HG02571 (cell line): ENCODE results near the gene GNAZ.

Source experiments
- ATAC-seq: cut with Tn5 transposase; IDR thresholded peaks from one replicate; pipeline ENCODE4 v1.9.1; 2021; ENCODE audit warnings: mild to moderate bottlenecking, moderate library complexity; ENCODE audit not compliant: unreplicated experiment

Gene GNAZ

GRCh38 chr22:23151827-23152226, 81.5 kb downstream of the GNAZ start:
- ATAC-seq = no peak

DNA sequence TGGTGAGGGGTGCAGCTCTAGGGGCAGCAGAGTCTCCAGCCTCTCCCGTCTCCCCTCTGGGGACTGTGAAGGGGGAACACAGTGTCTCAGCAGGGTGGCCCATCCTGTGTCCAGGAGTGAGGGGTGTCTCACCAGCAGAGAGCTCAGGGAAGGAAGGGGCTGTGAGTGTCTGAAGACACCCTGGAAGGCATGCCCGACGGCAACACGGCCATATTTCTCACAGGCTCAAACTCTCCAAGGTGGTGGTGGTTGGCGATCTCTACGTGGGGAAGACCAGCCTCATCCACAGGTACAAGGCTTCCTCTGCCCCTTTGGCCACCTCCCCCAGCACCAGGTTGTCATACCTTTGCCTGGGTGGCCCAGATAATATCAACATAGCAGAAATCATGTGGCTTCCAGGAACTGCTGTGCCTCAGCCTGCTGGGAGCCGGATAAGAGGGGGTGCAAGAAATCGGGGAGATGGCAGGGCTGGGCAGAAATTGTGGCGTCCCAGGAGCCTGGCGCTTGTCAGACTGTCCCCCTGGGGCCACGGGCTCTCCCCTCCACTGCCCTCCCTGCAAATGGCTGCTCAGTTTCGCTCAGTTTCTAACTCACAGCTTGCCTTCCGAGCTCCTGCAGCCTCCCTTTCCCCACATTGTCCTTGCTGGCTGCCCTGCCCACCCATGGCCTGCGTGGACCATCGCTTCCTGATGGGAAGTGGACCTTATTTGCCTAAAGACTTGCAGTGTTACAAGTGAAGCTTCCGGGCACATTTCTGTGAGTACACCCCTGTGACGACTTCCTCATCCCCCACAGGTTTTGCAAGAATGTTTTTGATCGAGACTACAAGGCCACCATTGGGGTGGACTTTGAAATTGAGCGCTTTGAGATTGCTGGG, 82.2 kb downstream of the GNAZ start:
- no peak for ATAC-seq

DNA sequence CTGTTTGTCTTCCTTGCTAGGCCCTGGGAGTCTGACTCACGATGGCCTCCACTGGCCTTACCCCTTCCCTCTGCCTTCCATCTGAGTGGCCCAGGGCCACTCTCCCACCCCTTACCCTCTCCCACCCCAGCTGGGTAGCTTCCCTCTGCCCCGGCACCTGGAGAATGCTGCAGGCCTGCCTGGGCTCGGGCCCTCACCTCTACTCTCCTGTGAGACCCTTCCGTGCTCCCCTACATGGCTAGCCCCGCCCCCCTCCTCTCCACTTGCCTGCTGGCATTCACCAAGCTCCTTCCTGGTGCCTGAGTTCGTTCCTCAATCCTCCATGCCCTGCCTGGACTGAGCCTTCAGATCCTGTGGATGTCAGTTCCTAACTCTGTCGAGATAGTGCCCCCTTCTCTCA, 83.7 kb downstream of the GNAZ start:
- ATAC-seq = no peak

GRCh38 chr22:23154461-23154860, 84.1 kb downstream of the GNAZ start:
- no peak for ATAC-seq

DNA sequence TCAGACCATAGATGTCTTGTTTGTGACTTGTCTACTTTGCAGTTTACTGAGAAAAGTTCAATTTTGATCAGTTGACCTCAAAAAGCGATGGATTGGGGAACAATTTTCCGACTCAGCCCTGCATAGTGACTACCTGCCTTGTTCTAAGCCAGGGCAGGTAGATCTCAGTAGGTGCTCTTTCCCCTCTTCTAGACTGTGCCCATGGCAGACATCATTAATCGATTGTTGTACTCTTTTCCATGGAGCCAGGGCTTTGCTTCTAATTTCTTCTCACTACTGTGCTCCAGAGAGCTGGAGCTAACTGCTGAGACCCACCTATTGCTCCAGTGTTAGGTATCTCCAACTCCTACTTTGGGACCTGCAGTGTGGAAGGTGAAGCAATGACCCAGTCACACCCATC, 84.8 kb downstream of the GNAZ start:
- no peak for ATAC-seq

- ATAC-seq = no peak
These were observed 85.5 kb downstream of the GNAZ start for GRCh38 chr22:23155831-23156230.

GRCh38 chr22:23156286-23156685, 86.0 kb downstream of the GNAZ start:
- no peak for ATAC-seq

DNA sequence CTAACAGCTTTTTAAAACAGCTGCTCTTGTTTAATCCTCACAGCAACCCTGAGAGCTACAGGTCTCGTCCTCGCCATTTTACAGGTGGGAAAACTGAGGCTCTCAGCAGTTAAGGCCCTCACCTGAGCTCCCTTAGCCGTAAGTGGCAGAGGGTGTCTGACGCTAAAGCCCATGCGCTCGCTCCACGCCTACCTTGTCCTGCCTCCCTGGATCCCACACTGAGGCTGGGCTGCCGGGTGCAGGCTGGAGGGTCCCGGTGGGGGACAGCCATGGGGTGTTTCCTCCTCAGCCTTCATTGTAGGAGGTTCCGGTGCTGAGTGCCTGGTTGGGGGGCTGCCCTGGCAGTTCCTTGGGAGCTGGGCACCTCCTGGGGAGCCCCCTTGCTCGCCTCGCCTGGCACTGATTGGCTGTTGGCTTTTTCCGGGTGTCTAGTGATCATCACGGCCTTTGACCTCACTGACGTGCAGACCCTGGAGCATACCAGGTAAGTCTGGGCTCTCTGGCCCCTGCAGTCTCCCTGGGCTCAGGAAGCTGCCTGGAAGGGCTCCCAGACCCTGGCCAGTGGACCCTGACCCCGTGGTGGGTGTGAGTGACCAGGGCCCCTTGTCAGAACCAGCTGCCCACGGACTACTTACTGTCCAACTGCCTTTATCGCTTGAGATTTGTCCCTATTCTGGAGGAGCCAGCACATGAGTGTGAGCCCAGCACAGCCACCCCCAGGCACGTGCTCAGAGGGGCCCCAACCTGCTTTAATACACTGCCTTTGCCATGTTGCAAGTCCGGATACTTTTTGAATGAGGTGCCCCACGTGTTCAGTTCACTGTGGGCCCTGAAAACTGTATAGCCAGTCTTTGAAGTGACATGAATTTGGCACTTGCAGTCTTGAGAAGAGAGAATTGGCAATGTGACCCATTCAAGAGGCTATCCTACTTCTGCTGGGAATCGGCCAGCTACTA, 87.5 kb downstream of the GNAZ start:
- ATAC-seq = no peak

GRCh38 chr22:23158516-23159290, 88.4 kb downstream of the GNAZ start:
- ATAC-seq = no peak

- ATAC-seq = no peak
These were observed 88.9 kb downstream of the GNAZ start for GRCh38 chr22:23159291-23159630.

- no peak for ATAC-seq
These were observed 90.7 kb downstream of the GNAZ start for GRCh38 chr22:23161029-23161428.

- no peak for ATAC-seq
These were observed 91.3 kb downstream of the GNAZ start for GRCh38 chr22:23161574-23161973.

DNA sequence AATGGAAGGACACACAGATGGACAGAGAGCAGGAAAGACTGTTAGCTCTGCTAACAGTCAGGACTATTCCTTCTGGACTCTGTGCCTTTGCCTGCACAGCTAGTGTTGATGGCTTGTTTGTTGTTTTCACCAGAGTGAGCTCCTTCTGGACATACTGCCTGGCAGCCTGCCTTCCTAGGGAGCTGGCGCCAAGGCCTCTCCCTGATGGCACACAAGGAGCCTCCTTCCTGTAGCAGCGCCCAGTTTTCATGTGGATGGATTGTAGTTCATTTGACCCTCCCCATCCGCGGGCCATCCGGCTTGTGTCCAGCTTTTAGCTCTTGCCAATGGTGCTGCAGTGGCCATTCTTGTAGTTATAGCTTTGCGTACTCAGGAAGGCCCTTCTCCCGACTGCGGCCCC, 93.3 kb downstream of the GNAZ start:
- ATAC-seq = no peak

GRCh38 chr22:23164091-23164490, 93.8 kb downstream of the GNAZ start:
- no peak for ATAC-seq

DNA sequence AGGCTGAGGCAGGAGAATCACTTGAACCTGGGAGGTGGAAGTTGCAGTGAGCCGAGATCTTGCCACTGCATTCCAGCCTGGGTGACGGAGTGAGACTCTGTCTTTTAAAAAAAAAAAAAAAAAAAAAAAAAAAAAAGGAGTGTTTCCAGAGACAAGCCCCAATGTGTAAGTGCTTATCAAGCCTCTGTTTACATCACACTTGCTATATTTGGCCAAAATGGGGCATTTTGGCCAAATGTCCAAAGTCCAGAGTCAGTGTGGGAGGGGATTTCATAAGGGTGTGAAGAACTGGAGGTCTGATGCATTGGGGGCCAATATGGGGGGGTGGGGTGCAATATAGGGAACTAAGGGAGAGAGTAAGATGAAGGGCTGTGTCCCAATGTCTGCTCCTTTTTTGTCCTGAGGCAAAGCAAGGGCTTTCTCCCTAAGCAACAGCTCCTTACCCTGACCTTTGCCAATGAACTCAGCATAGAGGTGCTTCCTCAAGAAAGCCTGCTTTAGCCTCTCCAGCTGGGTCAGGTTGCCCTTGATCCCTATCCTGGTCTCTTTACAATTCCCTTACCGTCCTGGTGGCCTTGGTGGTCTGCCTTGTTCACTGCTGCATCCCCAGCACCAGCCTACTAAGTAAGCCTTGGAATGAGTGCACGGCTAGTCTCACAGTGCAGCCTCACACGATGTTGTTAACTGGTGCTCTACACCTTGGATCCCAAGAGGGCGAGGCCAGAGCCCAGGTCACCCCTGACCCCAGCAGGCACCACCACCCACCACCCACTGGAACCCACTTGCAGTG, 95.9 kb downstream of the GNAZ start:
- ATAC-seq = no peak

DNA sequence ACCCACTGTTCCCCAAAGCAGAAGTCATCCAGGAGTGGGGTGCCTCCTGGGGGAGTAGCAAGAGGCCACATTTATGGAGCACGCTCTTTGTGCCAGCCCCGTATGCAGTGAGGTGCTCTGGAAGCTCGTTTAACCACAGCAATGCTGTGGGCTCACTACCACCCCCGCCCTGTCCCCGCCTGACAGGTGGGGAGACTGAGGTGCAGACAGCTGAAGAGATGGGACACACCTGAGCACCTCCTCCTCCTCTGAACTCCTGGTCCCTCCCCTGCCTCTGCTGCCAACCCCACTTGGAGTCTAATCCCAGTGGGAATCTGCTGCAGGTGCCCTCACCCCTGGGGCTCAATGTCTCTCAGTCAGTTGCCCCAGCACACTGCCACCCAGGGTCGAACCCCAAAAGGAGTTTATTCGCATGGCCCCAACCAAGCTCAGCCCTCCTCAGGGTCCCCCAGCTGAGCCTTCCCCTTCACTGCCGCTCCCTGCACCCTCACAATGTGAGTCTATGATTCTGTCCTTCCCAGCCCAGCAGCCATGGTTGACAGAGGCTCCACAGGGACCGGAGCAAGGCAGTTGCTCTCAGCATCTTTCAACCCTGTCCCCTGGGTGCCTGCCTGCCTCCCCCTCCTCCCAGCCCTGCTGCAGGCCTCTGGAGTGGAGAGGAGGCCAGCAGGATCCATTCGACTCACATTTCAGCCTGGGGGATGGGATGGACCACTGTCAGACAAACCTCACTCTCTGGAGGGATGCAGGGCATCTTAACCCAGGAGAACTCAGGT, 96.7 kb downstream of the GNAZ start:
- no peak for ATAC-seq

GRCh38 chr22:23168391-23169042, 98.2 kb downstream of the GNAZ start:
- ATAC-seq = no peak

DNA sequence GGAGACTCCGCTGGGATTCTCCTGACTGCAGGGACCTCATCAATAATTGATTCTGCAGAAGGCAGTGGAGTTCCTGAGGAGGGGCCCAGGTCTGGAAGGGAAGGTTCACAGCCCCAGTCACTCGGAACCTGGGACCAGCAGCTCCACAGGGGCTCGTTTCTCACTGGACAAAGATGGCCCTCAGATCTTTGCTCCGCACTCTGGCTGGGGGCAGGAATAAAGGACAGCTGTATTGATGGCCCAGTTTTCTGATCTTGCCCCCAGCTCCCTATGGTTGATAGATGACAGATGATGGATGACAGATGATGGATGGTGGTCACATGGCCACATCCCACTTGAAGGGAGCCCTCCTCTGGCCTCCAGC, 98.7 kb downstream of the GNAZ start:
- ATAC-seq = no peak
